ENCODE measurements around the gene CAPNS1. TPM values are rescaled to one million over a fixed set of nuclear protein-coding genes. Genes with fewer than 3 reads are reported as not detected.
A peak's percentile ranks its signal among the peaks of the same experiment; 100 is the strongest.

The CAPNS1 gene
- total RNA-seq, 1 donor, result 346 TPM

DNA sequence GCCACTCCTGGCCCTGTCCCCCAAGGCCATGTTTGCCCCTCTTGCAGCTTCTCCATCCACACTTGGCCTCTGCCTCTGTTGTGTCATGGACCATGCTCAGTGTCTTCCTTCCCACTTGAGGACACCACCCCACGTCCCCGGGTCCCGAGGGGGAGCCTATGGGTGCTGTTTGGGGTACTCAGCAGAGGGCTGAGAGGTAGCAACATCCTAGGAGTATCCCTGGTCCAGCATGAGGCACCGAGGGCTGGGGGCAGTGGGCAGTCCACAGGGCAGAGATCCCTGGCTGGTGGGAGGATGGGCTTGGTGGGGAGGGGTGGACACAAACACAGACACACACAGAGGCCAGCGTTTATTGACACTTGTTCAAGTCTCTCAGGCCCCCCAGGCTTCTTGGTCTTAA, 10.7 kb downstream of the CAPNS1 start:
- TF ChIP-seq, protein P1, sequence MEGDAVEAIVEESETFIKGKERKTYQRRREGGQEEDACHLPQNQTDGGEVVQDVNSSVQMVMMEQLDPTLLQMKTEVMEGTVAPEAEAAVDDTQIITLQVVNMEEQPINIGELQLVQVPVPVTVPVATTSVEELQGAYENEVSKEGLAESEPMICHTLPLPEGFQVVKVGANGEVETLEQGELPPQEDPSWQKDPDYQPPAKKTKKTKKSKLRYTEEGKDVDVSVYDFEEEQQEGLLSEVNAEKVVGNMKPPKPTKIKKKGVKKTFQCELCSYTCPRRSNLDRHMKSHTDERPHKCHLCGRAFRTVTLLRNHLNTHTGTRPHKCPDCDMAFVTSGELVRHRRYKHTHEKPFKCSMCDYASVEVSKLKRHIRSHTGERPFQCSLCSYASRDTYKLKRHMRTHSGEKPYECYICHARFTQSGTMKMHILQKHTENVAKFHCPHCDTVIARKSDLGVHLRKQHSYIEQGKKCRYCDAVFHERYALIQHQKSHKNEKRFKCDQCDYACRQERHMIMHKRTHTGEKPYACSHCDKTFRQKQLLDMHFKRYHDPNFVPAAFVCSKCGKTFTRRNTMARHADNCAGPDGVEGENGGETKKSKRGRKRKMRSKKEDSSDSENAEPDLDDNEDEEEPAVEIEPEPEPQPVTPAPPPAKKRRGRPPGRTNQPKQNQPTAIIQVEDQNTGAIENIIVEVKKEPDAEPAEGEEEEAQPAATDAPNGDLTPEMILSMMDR (IDR thresholded peaks at IDR 0.05; ENCODE audit: insufficient read depth, low read depth, low read length), result no peak
- DNase-seq (ENCODE audit: low read depth), result no peak
- no peak overlapping the region for H3K4me3 ChIP-seq (ENCODE audit: low read depth, low read length)

DNA sequence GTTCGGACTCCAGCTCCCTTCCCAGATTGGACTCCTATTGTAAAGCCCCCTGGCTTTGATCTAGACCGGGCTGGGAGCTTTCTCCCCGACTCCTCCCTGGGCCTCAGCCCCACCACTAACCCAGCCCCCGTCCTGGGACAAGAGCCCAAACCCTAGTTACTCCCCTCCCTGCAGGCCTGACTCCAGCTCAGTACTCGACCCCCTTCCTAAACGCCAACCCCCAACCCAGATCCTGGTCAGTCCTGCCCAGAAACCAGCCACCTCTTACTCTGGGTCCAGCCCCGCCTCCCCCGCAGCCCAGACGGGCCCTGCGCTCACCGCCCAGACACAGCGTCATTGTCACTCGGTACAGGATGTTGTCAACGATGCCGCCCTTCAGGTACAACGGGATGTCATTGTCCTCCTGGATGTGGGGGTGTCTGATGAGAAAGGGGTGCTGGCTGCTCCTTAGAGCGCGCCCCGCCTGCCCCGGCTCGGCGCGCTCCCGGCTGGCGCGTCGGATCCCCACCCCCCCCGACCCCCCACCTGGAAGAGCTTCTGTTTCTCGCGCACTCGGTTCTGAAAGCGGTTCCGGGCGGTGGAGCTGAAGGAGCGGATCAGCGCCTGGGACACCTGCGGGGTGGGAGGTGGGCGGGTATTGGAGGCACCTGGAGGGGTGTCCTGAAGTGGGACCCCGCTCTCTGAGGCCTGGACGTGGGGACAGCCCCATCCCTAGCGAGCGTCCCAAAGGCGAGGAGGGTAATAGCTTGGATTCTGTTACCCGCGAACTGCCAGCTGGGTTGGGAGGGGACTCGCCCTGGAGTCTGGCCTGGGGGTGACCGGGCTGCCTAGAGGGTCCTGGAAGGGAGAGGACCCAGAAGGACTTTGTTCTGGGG, 11.5 kb downstream of the CAPNS1 start:
- TF ChIP-seq, protein P1 (IDR thresholded peaks at IDR 0.05; ENCODE audit: insufficient read depth, low read depth, low read length), result no peak
- peak; percentile 24 for DNase-seq (ENCODE audit: low read depth)
- peak overlapping the region; percentile 64 for H3K4me3 ChIP-seq (ENCODE audit: low read depth, low read length)

DNA sequence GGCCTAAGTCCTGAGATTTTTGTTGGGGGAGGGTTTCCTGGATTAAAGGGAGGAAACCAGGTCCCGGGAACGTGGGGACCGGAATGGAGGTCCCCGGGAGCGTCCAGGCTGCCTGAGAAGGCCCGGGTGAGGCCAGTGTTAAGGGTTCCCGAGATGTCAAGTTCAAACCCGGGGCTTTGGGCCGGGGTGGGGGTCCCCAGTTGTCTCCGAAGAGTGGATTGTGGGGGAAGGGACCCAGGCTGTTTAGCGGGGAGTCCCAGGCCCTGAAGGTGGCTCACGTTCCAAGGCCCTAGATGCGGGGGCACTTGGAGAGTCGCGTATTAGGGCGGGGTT, 12.1 kb downstream of the CAPNS1 start:
- no peak for DNase-seq (ENCODE audit: low read depth)
- peak overlapping the region; percentile 64 for H3K4me3 ChIP-seq (ENCODE audit: low read depth, low read length)
- TF ChIP-seq, protein P1 (IDR thresholded peaks at IDR 0.05; ENCODE audit: insufficient read depth, low read depth, low read length), result no peak

DNA sequence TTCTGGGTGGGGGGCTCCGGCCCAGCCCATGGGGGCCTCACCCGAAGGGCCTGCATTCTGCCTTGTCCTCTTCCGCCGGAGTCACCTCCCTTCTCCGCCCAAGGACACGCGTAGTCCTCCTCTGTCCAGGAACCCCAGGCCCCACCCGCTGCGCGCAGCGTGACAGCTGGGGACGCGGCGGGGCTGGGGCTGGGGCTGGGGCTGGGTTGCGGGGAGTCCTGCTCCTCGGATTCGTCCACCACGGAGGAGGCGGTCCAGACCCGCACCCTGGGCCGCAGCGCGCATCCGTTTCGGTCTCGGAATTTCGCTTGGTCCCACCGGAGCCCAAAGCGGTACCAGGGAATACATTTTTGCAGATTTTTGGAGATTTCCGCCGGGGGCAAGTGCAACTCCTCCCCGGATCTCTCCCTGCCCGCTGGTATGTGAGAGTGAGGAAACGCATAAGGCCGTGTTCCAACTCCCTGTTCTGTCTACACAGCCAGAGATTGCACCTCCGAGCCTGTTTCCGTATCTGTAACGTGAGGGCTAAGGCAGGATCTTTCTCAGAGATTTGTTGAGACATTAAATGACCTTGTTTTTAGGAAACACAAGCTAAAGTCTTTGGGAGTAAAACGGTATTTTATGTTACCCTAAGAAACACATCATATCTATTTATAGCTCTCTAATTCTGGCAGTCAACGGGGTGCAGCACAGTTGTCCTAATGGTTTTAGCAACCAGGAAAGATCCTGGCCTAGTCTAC, 12.7 kb downstream of the CAPNS1 start, which contains the start of gene COX7A1:
Gene COX7A1 (minus strand): TSS at position 96 of the 740 bp plus-strand sequence. CDS start 40 bp downstream, at position 56.
- DNase-seq (ENCODE audit: low read depth), result peak; percentile 51
- peak within 1 kb of the TSS; percentile 64 for H3K4me3 ChIP-seq (ENCODE audit: low read depth, low read length)
- TF ChIP-seq, protein P1 (IDR thresholded peaks at IDR 0.05; ENCODE audit: insufficient read depth, low read depth, low read length), result no peak

DNA sequence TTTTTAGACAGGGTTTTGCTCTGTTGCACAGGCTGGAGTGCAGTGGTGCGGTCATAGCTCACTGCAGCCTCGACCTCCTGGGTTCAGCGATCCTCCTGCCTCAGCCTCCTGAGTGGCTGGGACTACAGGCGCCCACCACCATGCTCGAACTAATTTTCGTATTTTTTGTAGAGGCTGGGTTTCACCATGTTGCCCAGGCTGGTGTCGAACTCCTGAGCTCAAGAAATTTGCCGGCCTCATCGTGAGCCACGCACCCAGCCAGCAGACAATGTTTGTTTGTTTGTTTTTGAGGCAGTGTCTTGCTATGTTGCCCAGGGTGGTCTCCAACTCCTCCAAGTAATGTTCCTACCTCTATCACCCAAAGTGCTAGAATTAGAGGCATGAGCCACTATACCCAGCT, 13.3 kb downstream of the CAPNS1 start:
- no peak for DNase-seq (ENCODE audit: low read depth)
- TF ChIP-seq, protein P1 (IDR thresholded peaks at IDR 0.05; ENCODE audit: insufficient read depth, low read depth, low read length), result no peak
- no peak overlapping the region for H3K4me3 ChIP-seq (ENCODE audit: low read depth, low read length)

DNA sequence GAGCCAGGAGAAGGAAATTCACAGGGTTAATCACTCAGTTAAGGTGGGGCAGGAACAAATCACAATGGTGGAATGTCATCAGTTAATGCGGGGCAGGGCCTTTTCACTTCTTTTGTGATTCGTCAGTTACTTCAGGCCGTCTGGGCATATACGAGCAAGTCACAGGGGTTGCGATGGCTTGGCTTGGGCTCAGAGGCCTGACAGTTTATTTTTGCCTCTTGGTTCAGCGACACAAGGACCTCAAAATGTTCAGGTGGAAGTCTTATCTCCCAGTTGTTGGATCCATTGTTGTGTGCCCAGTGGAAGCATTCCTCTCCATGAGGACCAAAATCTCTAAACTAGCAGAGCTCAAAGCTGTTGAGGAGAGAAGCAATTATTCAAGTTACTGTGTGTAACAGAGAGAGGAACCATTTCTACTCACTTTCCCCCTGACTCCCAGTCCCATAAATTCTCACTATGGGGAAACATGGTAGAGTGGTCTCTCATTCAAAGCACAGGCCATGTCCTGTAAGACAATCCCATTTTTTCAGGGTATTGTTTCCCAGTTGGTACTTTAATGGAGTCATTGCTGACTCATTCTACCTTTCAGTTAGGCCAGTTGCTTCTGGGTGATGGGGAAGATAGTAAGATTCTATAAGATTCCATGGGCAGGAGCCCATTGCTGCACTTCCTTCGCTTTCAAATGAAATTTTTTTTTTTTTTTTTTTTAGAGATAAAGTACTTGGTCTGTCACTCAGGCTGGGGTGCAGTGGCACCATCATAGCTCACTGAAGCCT, 21.1 kb downstream of the CAPNS1 start:
- H3K4me3 ChIP-seq (ENCODE audit: low read depth, low read length), result no peak overlapping the region
- TF ChIP-seq, protein P1 (IDR thresholded peaks at IDR 0.05; ENCODE audit: insufficient read depth, low read depth, low read length), result no peak
- DNase-seq (ENCODE audit: low read depth), result no peak

All from fibroblast of villous mesenchyme (primary cell).